Mammary epithelial cell (primary cell): ENCODE results near the gene PHYKPL.

Experiments
- EZH2 ChIP-seq: IDR thresholded peaks from 2 replicates; pipeline ENCODE4 v1.6.1; 2012; ENCODE audit warnings: low read length, inconsistent platforms, borderline replicate concordance
- TF ChIP-seq, protein P1 (sequence below), 2 donors: IDR thresholded peaks in 1 of 2; conservative IDR thresholded peaks in 1 of 2; 2 replicates each; pipeline ENCODE4 v1.5.1; 2011 to 2012; ENCODE audit warnings: inconsistent platforms in 2 of 2, low read length in 2 of 2, mild to moderate bottlenecking in 2 of 2, control low read depth in 1 of 2, low read depth in 1 of 2; ENCODE audit not compliant: insufficient read depth in 1 of 2; ENCODE audit errors: extremely low read depth in 1 of 2

DNA sequence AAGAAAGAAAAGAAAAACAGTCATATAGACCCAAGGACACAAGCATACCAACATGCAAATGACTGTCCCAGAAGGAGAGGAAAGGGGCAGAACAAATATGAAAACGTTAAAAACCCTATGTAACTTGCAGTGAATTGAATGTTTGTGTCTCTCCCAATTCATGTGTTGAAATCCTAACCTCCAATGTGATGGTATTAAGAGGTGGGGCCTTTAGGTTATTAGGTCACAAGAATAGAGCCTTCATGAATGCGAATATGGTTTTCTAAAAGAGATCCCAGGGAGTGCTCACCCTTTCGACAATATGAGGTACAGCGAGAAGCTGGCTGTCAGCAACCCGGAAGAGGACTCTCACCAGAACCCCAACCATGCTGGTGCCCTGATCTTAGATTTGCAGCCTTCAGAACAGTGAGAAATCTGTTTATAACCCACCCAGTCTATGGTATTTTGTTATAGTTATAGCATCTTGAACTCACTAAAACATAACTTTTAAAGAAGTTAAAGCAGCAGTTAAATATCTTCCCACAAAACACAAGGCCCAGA is 14.3 kb downstream of the PHYKPL start:
- TF ChIP-seq, protein P1, sequence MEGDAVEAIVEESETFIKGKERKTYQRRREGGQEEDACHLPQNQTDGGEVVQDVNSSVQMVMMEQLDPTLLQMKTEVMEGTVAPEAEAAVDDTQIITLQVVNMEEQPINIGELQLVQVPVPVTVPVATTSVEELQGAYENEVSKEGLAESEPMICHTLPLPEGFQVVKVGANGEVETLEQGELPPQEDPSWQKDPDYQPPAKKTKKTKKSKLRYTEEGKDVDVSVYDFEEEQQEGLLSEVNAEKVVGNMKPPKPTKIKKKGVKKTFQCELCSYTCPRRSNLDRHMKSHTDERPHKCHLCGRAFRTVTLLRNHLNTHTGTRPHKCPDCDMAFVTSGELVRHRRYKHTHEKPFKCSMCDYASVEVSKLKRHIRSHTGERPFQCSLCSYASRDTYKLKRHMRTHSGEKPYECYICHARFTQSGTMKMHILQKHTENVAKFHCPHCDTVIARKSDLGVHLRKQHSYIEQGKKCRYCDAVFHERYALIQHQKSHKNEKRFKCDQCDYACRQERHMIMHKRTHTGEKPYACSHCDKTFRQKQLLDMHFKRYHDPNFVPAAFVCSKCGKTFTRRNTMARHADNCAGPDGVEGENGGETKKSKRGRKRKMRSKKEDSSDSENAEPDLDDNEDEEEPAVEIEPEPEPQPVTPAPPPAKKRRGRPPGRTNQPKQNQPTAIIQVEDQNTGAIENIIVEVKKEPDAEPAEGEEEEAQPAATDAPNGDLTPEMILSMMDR (conservative IDR thresholded peaks at IDR 0.05 in 1 of 2, IDR thresholded peaks at IDR 0.05 in 1 of 2; ENCODE audit: extremely low read depth in 1 of 2, insufficient read depth in 1 of 2, low read depth in 1 of 2, low read length in 2 of 2) = no peak
- TF ChIP-seq EZH2 = no peak
